ENCODE results near the gene ABLIM2. TPM values are rescaled to one million over a fixed set of nuclear protein-coding genes. Genes with fewer than 3 reads are reported as not detected.

ABLIM2 gene
- polyA plus RNA-seq, 1 donor from 2014 or later = 14.9 TPM

DNA sequence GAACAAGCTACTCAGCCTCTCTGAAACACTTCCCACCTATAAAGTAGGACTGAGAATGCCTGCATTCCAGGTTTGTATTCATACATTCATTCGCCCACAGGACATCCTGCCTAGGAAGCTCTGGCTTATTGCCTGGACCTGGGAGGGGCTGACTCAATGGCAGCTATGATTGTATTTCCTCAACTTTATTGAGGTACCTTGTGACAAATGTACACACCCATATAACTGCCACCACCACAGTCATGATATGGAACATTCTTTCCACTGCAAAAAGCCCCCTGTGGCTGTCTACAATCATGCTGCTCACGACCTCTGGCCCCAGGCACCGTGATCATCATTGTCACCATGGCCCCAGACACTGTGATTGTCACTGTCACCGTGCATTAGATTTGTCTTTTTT is 68.3 kb downstream of the ABLIM2 start:
- Histone ChIP-seq H4K20me1 (ENCODE audit: insufficient read depth) (no peaks in the 10 kb centered on the region), H3K9me2 (ENCODE audit: insufficient read depth, low read length) (no peaks in the 10 kb centered on the region), H3K27ac (ENCODE audit: low read length) (no peak overlapping the region), H3K4me2 (ENCODE audit: low read length) (no peak overlapping the region), H2AFZ (ENCODE audit: low read depth, low read length) (no peak overlapping the region), H3K9me3 (ENCODE audit: low read length) (peaks cover 4% of the 10 kb centered on the region), H3K36me3 (ENCODE audit: insufficient read depth, low read length) (no peaks in the 10 kb centered on the region), H3F3A (ENCODE audit: insufficient read depth, low read length, poor library complexity, severe bottlenecking) (no peaks in the 10 kb centered on the region), H3K27me3 (ENCODE audit: insufficient read depth, low read depth, low read length) (no peaks in the 10 kb centered on the region), H3K79me2 (replicated peaks; ENCODE audit: insufficient read depth, low read length) (no peaks in the 10 kb centered on the region), H3K4me3 (ENCODE audit: low read length) (no peak overlapping the region), H3K9ac (ENCODE audit: low read length) (no peak overlapping the region)
- TF ChIP-seq RAD21 (conservative IDR thresholded peaks at IDR 0.05) = no peak
- TF ChIP-seq EP300 (conservative IDR thresholded peaks at IDR 0.05; ENCODE audit: poor library complexity, severe bottlenecking) = no peak
- no peak for TF ChIP-seq POLR2AphosphoS5 (IDR thresholded peaks at IDR 0.05)
- TF ChIP-seq, protein P1, sequence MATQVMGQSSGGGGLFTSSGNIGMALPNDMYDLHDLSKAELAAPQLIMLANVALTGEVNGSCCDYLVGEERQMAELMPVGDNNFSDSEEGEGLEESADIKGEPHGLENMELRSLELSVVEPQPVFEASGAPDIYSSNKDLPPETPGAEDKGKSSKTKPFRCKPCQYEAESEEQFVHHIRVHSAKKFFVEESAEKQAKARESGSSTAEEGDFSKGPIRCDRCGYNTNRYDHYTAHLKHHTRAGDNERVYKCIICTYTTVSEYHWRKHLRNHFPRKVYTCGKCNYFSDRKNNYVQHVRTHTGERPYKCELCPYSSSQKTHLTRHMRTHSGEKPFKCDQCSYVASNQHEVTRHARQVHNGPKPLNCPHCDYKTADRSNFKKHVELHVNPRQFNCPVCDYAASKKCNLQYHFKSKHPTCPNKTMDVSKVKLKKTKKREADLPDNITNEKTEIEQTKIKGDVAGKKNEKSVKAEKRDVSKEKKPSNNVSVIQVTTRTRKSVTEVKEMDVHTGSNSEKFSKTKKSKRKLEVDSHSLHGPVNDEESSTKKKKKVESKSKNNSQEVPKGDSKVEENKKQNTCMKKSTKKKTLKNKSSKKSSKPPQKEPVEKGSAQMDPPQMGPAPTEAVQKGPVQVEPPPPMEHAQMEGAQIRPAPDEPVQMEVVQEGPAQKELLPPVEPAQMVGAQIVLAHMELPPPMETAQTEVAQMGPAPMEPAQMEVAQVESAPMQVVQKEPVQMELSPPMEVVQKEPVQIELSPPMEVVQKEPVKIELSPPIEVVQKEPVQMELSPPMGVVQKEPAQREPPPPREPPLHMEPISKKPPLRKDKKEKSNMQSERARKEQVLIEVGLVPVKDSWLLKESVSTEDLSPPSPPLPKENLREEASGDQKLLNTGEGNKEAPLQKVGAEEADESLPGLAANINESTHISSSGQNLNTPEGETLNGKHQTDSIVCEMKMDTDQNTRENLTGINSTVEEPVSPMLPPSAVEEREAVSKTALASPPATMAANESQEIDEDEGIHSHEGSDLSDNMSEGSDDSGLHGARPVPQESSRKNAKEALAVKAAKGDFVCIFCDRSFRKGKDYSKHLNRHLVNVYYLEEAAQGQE (IDR thresholded peaks at IDR 0.05; ENCODE audit: borderline replicate concordance) = no peak
- TF ChIP-seq SMC3 (conservative IDR thresholded peaks at IDR 0.05; ENCODE audit: poor library complexity) = no peak
- no peak for TF ChIP-seq EZH2 (IDR thresholded peaks at IDR 0.05; ENCODE audit: borderline replicate concordance, insufficient read depth, low read length, poor library complexity, severe bottlenecking)
- TF ChIP-seq, protein P2, sequence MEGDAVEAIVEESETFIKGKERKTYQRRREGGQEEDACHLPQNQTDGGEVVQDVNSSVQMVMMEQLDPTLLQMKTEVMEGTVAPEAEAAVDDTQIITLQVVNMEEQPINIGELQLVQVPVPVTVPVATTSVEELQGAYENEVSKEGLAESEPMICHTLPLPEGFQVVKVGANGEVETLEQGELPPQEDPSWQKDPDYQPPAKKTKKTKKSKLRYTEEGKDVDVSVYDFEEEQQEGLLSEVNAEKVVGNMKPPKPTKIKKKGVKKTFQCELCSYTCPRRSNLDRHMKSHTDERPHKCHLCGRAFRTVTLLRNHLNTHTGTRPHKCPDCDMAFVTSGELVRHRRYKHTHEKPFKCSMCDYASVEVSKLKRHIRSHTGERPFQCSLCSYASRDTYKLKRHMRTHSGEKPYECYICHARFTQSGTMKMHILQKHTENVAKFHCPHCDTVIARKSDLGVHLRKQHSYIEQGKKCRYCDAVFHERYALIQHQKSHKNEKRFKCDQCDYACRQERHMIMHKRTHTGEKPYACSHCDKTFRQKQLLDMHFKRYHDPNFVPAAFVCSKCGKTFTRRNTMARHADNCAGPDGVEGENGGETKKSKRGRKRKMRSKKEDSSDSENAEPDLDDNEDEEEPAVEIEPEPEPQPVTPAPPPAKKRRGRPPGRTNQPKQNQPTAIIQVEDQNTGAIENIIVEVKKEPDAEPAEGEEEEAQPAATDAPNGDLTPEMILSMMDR (IDR thresholded peaks at IDR 0.05; ENCODE audit: poor library complexity, severe bottlenecking) = no peak
- TF ChIP-seq TAF1 (IDR thresholded peaks at IDR 0.05; ENCODE audit: low read depth) = no peak
- TF ChIP-seq MXI1 (conservative IDR thresholded peaks at IDR 0.05; ENCODE audit: poor library complexity, severe bottlenecking) = no peak

GRCh38 chr4:8089862-8090261 is 68.8 kb downstream of the ABLIM2 start:
- TF ChIP-seq POLR2AphosphoS5 (IDR thresholded peaks at IDR 0.05) = no peak
- TF ChIP-seq, protein P2 (IDR thresholded peaks at IDR 0.05; ENCODE audit: poor library complexity, severe bottlenecking) = no peak
- no peak for TF ChIP-seq TAF1 (IDR thresholded peaks at IDR 0.05; ENCODE audit: low read depth)
- TF ChIP-seq RAD21 (conservative IDR thresholded peaks at IDR 0.05) = no peak
- no peak for TF ChIP-seq SMC3 (conservative IDR thresholded peaks at IDR 0.05; ENCODE audit: poor library complexity)
- TF ChIP-seq, protein P1 (IDR thresholded peaks at IDR 0.05; ENCODE audit: borderline replicate concordance) = no peak
- TF ChIP-seq MXI1 (conservative IDR thresholded peaks at IDR 0.05; ENCODE audit: poor library complexity, severe bottlenecking) = no peak
- no peak for TF ChIP-seq EZH2 (IDR thresholded peaks at IDR 0.05; ENCODE audit: borderline replicate concordance, insufficient read depth, low read length, poor library complexity, severe bottlenecking)
- no peak for TF ChIP-seq EP300 (conservative IDR thresholded peaks at IDR 0.05; ENCODE audit: poor library complexity, severe bottlenecking)
- Histone ChIP-seq H3K27ac (ENCODE audit: low read length) (no peak overlapping the region), H3K9me2 (ENCODE audit: insufficient read depth, low read length) (no peaks in the 10 kb centered on the region), H3K36me3 (ENCODE audit: insufficient read depth, low read length) (no peaks in the 10 kb centered on the region), H3F3A (ENCODE audit: insufficient read depth, low read length, poor library complexity, severe bottlenecking) (no peaks in the 10 kb centered on the region), H3K9me3 (ENCODE audit: low read length) (peaks cover 4% of the 10 kb centered on the region), H3K4me2 (ENCODE audit: low read length) (no peak overlapping the region), H2AFZ (ENCODE audit: low read depth, low read length) (no peak overlapping the region), H3K79me2 (replicated peaks; ENCODE audit: insufficient read depth, low read length) (no peaks in the 10 kb centered on the region), H3K4me3 (ENCODE audit: low read length) (no peak overlapping the region), H3K9ac (ENCODE audit: low read length) (no peak overlapping the region), H3K27me3 (ENCODE audit: insufficient read depth, low read depth, low read length) (no peaks in the 10 kb centered on the region), H4K20me1 (ENCODE audit: insufficient read depth) (no peaks in the 10 kb centered on the region)

Measured in neural cell (in vitro differentiated cells).